ENCODE data around the gene HNRNPH1. TPM values are rescaled to one million over a fixed set of nuclear protein-coding genes. Genes with fewer than 3 reads are reported as not detected.

The HNRNPH1 gene
- total and polyA plus RNA-seq, 2 of the 13 experiments (the other 11 are each of a cell fraction or from before 2014, with no cell fraction given): 382 to 1,064 TPM

DNA sequence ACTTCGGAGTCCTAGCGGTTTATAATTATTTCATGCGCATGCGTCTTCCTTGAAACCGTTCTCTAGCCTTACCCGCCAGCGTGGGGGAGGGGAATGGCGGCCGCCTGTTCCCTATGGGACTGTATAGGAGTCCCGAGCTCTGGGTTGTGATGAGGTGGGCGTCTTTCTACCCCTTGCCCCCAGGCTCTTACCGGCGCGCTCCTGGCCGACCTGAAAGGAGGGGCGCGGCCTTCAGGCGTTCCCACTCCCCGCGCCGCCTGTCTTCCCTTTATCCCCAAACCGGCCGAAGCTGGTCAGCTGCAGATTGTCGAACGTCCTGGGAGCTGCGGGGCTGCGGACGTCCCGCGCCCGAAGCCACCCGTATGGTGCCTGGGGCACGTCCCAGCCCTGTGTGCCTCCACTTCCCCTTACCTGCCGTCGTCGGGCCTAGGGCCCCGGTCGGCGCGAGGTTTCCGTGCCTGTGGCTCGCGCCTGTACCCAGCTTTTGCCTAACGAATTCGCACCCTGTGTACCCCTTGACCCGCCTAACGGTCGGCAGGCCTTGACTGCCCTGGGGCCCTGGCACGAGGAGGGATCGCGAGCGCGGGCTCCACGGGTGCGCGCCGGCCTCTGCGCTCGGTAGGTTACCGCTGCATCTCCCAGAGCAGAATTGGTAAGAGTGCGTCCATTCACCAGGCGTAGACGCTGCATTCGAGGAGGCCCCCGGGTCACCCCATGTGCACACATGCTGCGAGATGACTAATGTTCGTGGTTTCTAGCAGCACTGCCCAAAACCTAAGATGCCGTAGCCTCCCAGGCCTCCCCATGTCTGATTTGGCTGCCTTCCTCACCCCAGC, 653 bp upstream of the HNRNPH1 start (continued):
- TF ChIP-seq ZBTB1 (CRISPR knock-in tag; IDR thresholded peaks at IDR 0.05; ENCODE audit: borderline replicate concordance) (no peak), AKAP8 (CRISPR knock-in tag; IDR thresholded peaks at IDR 0.05) (no peak), HNRNPLL (IDR thresholded peaks at IDR 0.05; ENCODE audit: low read depth, low read length, poor library complexity, severe bottlenecking) (peak; percentile 89), SALL2 (CRISPR knock-in tag; IDR thresholded peaks at IDR 0.05) (peak; percentile 90), TBL1XR1 (IDR thresholded peaks at IDR 0.05; ENCODE audit: borderline replicate concordance, low read length, partially characterized antibody) (peak; percentile 4), ZBTB7A (CRISPR knock-in tag; IDR thresholded peaks at IDR 0.05) (peak; percentile 78; the same call in 1 of the 2 replicates), TEAD2 (CRISPR knock-in tag; IDR thresholded peaks at IDR 0.05) (no peak), MAFK (conservative IDR thresholded peaks at IDR 0.05 in 1 of 2, IDR thresholded peaks at IDR 0.05 in 1 of 2; ENCODE audit: low read length in 2 of 2) (no peak), ZNF703 (CRISPR knock-in tag; IDR thresholded peaks at IDR 0.05; ENCODE audit: borderline replicate concordance) (peak; percentile 15; the same call in 1 of the 2 replicates), HNF4A (CRISPR knock-in tag; IDR thresholded peaks at IDR 0.05) (peak; percentile 33; the same call in 1 of the 2 replicates), POLR2AphosphoS5 (IDR thresholded peaks at IDR 0.05; ENCODE audit: low read depth, low read length) (peak; percentile 31; the same call in 1 of the 2 replicates), ATAD3A (CRISPR knock-in tag; IDR thresholded peaks at IDR 0.05) (no peak; the same call in 1 of the 2 replicates), ZNF547 (CRISPR knock-in tag; IDR thresholded peaks at IDR 0.05) (peak; percentile 39; the same call in 1 of the 2 replicates), RBM39 (IDR thresholded peaks at IDR 0.05; ENCODE audit: low read depth, low read length, poor library complexity, severe bottlenecking) (no peak), NR2F2 (IDR thresholded peaks at IDR 0.05; ENCODE audit: borderline replicate concordance, low read depth) (no peak)
- TF ChIP-seq, protein P1, sequence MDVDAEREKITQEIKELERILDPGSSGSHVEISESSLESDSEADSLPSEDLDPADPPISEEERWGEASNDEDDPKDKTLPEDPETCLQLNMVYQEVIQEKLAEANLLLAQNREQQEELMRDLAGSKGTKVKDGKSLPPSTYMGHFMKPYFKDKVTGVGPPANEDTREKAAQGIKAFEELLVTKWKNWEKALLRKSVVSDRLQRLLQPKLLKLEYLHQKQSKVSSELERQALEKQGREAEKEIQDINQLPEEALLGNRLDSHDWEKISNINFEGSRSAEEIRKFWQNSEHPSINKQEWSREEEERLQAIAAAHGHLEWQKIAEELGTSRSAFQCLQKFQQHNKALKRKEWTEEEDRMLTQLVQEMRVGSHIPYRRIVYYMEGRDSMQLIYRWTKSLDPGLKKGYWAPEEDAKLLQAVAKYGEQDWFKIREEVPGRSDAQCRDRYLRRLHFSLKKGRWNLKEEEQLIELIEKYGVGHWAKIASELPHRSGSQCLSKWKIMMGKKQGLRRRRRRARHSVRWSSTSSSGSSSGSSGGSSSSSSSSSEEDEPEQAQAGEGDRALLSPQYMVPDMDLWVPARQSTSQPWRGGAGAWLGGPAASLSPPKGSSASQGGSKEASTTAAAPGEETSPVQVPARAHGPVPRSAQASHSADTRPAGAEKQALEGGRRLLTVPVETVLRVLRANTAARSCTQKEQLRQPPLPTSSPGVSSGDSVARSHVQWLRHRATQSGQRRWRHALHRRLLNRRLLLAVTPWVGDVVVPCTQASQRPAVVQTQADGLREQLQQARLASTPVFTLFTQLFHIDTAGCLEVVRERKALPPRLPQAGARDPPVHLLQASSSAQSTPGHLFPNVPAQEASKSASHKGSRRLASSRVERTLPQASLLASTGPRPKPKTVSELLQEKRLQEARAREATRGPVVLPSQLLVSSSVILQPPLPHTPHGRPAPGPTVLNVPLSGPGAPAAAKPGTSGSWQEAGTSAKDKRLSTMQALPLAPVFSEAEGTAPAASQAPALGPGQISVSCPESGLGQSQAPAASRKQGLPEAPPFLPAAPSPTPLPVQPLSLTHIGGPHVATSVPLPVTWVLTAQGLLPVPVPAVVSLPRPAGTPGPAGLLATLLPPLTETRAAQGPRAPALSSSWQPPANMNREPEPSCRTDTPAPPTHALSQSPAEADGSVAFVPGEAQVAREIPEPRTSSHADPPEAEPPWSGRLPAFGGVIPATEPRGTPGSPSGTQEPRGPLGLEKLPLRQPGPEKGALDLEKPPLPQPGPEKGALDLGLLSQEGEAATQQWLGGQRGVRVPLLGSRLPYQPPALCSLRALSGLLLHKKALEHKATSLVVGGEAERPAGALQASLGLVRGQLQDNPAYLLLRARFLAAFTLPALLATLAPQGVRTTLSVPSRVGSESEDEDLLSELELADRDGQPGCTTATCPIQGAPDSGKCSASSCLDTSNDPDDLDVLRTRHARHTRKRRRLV (CRISPR knock-in tag; IDR thresholded peaks at IDR 0.05): 0 out of 2 replicates have a peak, but pooled peaks have one; percentile 3
- TF ChIP-seq, protein P2, sequence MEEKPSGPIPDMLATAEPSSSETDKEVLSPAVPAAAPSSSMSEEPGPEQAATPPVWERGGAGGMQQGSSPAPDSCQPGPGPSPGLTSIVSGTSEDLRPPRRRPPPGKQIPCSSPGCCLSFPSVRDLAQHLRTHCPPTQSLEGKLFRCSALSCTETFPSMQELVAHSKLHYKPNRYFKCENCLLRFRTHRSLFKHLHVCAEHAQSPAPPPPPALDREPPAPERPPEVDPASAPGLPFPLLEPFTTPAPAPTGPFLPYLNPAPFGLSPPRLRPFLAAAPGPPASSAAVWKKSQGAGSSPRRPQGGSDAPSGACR (CRISPR knock-in tag; IDR thresholded peaks at IDR 0.05): peak; percentile 61; the same call in 1 of the 2 replicates
- TF ChIP-seq, protein P3, sequence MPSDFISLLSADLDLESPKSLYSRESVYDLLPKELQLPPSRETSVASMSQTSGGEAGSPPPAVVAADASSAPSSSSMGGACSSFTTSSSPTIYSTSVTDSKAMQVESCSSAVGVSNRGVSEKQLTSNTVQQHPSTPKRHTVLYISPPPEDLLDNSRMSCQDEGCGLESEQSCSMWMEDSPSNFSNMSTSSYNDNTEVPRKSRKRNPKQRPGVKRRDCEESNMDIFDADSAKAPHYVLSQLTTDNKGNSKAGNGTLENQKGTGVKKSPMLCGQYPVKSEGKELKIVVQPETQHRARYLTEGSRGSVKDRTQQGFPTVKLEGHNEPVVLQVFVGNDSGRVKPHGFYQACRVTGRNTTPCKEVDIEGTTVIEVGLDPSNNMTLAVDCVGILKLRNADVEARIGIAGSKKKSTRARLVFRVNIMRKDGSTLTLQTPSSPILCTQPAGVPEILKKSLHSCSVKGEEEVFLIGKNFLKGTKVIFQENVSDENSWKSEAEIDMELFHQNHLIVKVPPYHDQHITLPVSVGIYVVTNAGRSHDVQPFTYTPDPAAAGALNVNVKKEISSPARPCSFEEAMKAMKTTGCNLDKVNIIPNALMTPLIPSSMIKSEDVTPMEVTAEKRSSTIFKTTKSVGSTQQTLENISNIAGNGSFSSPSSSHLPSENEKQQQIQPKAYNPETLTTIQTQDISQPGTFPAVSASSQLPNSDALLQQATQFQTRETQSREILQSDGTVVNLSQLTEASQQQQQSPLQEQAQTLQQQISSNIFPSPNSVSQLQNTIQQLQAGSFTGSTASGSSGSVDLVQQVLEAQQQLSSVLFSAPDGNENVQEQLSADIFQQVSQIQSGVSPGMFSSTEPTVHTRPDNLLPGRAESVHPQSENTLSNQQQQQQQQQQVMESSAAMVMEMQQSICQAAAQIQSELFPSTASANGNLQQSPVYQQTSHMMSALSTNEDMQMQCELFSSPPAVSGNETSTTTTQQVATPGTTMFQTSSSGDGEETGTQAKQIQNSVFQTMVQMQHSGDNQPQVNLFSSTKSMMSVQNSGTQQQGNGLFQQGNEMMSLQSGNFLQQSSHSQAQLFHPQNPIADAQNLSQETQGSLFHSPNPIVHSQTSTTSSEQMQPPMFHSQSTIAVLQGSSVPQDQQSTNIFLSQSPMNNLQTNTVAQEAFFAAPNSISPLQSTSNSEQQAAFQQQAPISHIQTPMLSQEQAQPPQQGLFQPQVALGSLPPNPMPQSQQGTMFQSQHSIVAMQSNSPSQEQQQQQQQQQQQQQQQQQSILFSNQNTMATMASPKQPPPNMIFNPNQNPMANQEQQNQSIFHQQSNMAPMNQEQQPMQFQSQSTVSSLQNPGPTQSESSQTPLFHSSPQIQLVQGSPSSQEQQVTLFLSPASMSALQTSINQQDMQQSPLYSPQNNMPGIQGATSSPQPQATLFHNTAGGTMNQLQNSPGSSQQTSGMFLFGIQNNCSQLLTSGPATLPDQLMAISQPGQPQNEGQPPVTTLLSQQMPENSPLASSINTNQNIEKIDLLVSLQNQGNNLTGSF (CRISPR knock-in tag; IDR thresholded peaks at IDR 0.05): 0 out of 2 replicates have a peak, but pooled peaks have one; percentile 32

Data from HepG2 (cell line).